HG02852 (cell line): Measurements from ENCODE around the gene PIGH.
"Not testable (repeated sequence)": the region's sequence is repeated elsewhere in the genome, so short reads cannot be mapped to it uniquely, and the experiment has no call there.

Experiments used
- ATAC-seq: cut with Tn5 transposase; IDR thresholded peaks from one replicate; pipeline ENCODE4 v1.9.1; 2021; ENCODE audit warnings: mild to moderate bottlenecking, moderate library complexity; ENCODE audit not compliant: unreplicated experiment

PIGH gene

DNA sequence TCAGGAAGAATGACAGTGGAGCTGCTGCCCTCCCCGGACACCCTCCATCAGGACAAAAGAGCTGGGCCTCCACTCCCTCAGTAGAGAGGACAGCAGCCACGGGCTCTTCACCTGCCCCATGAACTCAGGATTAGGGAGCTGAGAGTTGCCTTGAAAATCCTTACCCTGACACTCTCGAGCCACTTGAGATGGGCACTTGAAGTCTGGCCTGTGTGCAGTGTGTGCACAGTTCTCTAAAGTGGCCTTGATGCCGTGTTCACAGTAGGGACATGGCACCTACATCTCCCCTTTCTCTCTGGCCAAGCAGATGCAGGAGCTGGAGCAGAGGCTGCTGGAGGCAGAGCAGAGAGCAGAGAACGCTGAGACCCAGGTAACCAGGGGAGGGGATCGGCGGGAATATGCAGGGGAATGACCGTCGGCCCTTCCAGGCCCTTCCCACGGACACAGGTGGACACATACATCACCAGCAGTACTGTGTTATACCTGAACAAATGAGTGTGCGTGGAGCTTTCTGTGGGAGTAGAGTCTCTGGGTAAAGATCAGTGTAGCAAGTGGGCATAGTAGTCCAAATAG lies 44.5 kb downstream of the PIGH start:
- ATAC-seq, result no peak

DNA sequence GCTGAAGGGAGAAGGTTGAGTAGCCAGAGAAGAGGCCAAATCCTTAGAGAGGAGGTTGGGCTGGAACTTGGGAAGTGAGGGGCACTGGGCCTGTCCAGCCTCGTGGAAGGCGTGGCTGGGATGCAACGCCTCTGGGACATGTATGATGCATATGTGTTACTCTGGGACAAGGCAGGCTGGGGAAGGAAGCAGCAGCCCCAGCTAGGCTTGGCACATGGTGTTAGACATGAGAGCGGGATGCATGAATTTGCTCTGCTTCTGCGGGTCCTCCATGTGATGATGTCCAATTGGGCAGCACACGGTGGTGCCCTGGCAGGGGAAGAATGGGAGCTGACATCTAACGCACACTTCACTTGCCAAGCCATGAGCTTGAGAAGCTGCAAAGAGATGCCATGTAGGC lies 45.7 kb downstream of the PIGH start:
- ATAC-seq, result no peak

GRCh38 chr14:67553547-67553946 lies 46.5 kb downstream of the PIGH start:
- no peak for ATAC-seq

DNA sequence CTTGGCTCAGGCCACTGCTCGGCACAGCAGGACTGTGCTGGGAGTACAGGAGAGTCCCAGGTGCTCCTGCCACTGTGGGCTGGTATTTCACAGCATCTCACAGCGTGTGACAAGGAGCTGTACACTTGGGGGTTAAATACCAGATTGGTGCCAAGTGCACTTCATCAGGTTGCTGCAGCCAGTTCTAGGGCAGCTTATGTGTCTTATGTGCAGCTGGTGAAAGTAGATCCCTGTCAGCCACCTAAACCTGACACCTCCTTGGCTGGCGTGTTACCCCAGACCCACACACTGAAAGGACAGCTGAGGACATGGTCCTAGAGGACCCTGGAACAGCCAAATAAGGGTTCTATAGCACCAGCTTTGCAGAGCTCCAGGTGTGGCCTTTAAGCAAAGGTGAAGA lies 48.1 kb downstream of the PIGH start:
- ATAC-seq, result no peak

DNA sequence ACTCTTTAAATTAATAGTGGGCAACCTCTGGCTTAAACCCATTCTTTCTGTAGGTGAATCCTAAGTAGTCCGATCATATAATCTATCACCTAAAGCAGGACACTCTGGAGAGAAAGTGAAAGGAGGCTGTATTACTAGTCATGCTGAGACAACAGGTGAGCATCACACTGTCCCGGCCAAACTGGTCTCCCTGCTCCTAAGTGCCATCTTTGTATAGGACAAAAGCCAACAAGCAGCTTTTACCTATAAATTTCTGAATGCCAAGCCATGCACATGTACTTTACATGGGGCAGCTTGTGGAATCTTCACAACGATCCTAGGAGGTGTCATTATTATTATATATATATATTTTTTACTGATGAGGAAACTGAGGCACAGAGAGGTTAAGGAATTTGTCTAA lies 48.9 kb downstream of the PIGH start:
- no peak for ATAC-seq

DNA sequence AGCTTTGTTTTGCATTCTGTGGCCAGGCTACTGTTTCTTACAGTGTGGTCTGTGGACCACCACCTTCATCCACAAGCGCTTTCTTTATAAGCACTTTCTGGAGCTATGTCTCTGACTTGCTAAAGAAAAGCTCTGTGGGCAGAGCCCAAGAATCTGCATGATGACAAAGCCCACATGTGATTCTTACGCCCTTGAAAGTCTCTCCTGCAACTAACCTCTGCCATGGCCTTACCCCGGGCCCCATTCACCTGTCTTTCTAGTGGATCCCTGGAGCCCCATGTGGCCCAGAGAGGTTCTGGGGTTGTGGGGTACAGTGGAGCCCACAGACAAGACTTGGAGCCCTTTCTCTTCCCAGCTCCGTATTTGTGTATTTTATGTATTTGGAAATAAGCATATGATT lies 50.3 kb downstream of the PIGH start:
- ATAC-seq, result no peak

DNA sequence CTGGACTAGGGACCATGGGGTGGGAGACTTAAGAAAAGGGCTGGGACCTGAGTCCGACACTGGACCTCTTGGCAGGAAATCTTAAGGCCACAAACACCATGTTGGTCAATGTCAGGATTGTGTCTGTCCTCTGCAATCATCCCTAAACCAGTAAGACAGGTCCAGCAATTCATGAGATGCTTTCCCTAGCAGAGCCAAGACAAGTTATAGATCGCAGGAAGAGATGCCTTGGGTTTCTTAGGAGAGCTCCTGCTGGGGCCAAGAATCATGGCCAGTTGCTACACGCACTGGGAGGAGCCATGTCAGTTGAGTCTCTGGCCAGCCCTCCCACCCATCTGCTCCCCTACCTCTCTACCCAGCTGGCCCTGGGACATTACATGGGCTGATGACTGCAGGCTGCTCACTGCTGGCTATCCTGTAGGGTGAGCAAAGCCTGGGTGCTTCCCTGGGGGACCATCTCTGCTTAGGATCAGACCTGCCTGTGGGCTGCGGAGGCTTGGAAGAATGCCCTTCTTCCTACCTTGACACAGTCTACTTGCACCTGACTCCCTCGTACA lies 52.8 kb downstream of the PIGH start:
- no peak for ATAC-seq

- ATAC-seq, result no peak
Measured at GRCh38 chr14:67544590-67544989, 55.5 kb downstream of the PIGH start.

GRCh38 chr14:67542620-67543019 lies 57.4 kb downstream of the PIGH start:
- not testable (repeated sequence) for ATAC-seq

DNA sequence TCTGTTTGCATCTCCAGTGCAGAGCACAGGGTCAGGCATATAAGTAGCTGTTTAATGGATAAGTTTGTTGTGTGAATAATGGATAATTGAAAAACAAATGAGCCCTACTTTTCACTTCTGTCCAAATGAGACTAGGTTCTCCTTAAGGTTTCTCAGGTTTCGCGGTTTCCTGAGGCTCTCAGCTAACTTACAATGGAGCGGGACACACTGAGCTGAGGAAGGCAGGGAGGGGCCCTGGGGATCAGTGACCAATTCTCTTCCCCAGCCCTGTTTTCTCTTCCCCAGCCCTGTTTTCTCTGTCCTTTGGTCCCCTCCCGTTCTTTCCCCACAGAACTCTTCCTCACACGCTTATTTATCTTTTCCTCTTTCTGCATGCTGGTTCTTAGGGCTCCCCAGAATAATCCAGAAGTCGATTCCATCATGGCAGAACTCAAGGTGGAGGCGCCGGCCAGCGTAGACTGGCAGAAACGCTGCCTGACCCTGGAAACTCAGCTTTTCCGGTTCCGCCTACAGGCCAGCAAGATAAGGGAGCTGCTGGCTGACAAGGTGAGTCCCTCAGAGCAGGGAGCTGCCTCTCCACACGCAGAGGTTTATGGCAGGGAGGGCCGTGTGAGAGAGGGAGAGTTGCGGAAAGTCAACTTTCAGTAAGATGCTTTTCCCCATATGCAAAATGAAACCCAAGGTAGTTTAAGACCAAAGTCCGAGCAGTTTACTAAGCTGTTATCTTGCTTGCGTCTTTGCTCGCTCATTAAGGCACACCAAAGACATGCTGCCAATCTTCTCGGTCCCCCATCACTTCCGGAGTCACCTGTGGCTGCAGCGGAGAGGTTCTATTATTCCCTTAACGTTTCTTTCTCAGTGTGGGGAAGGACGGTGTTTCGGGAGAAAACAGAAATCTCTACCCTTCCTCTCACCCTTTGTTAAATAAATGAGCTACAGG lies 58.4 kb downstream of the PIGH start:
- no peak for ATAC-seq
